ENCODE results near the gene LGR5.

LGR5 gene, protein sequence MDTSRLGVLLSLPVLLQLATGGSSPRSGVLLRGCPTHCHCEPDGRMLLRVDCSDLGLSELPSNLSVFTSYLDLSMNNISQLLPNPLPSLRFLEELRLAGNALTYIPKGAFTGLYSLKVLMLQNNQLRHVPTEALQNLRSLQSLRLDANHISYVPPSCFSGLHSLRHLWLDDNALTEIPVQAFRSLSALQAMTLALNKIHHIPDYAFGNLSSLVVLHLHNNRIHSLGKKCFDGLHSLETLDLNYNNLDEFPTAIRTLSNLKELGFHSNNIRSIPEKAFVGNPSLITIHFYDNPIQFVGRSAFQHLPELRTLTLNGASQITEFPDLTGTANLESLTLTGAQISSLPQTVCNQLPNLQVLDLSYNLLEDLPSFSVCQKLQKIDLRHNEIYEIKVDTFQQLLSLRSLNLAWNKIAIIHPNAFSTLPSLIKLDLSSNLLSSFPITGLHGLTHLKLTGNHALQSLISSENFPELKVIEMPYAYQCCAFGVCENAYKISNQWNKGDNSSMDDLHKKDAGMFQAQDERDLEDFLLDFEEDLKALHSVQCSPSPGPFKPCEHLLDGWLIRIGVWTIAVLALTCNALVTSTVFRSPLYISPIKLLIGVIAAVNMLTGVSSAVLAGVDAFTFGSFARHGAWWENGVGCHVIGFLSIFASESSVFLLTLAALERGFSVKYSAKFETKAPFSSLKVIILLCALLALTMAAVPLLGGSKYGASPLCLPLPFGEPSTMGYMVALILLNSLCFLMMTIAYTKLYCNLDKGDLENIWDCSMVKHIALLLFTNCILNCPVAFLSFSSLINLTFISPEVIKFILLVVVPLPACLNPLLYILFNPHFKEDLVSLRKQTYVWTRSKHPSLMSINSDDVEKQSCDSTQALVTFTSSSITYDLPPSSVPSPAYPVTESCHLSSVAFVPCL

DNA sequence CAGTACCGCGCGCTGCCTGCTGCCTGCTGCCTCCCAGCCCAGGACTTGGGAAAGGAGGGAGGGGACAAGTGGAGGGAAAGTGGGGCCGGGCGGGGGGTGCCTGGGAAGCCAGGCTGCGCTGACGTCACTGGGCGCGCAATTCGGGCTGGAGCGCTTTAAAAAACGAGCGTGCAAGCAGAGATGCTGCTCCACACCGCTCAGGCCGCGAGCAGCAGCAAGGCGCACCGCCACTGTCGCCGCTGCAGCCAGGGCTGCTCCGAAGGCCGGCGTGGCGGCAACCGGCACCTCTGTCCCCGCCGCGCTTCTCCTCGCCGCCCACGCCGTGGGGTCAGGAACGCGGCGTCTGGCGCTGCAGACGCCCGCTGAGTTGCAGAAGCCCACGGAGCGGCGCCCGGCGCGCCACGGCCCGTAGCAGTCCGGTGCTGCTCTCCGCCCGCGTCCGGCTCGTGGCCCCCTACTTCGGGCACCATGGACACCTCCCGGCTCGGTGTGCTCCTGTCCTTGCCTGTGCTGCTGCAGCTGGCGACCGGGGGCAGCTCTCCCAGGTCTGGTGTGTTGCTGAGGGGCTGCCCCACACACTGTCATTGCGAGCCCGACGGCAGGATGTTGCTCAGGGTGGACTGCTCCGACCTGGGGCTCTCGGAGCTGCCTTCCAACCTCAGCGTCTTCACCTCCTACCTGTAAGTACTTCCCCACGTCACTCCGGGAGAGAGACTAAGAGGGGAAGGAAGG, at the start of gene LGR5:
Gene LGR5, plus strand, starts transcription at position 186 of the 732 bp plus-strand sequence. Its CDS starts 283 bp downstream, at position 469.
- peak; percentile 89 for DNase-seq (ENCODE audit: low spot score)

DNA sequence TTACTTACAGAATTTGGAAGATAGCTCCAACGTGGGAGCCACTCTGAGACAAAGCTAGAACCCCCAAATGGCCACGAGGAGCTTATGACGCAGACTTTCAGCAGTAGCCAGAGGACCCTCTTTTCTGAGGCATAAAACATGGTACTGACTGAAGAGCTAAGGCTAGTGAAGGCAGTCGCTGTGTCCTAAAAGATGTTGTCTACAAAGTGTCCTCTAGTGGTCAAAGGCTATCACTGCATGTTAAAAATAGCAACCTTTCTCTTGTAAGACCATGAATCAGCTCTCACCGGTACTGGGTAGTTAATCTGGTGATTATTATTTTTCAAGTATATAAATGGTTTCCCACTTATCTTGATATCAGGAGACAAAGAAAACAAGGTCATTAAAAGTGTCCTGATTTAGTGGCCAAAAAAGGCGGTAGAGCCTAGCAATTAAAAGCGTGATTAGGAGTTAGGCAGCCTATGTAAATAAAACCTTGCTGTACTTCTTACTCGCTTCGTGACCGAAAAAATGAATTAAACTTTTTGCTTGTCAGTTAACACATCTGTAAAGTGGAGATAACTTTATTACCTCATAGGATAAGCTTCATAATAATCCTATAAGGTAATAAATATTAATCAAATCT, 47.0 kb upstream of the LGR5 start:
- DNase-seq (ENCODE audit: low spot score) = peak; percentile 57

DNA sequence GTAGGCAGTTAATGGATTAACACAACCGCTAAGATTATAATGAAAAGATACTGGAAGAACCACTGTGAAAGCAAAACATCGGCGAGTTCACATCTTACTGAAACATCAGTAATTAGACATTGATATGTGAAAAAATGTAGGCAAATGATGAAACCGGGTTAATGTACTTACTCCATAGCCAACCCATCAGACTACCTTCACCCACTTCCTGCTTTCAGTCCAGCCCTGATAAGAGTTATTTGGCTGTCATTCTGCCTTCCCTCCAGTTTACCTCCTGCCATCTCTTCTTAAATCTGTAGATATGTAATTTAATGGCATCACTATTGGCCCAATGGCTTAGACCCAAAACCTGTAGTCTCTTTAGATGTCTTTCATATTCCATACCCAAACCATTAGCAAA, 46.0 kb upstream of the LGR5 start:
- no peak for DNase-seq (ENCODE audit: low spot score)

DNA sequence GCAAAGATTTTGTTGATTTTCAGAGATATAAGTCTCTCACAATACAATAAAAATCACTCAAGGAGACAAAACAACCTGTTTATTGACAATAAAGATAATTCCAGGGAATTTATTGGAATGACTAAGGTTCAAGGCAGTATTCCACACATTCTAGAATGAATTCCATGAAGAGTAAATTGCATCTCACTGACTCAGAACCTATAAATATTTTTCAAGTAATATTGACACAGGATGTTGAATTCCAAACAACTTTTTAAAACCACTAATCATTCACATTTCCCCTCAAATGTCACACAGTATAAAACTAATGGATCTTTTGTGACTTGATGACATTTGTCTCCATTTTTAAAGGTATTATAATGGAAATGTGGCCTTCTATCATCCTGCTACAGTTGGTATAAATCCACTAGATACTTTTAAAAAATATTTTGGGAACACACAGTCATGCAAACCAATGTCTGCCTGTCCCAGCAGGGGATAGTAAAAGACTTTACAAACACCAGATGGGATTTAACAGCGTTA, 42.1 kb upstream of the LGR5 start:
- no peak for DNase-seq (ENCODE audit: low spot score)

DNA sequence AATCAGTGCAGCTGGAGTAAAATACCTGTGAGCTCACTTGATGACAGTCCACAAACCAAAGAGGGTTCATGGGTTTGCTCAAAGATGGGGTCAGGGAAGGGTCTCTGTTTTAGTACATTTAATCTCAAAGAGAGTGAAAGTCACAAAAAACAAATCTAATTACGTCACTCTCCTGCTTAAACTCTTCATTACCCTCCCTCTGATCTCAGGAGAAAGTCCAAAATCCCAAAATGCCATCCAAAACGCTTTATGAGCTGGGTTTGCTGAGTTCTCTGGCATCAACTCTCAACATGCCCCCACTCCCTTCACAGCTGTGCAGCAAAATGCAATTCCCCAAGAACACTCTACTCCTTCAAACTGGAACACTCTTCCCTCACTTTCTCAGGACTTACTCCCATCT, 40.4 kb upstream of the LGR5 start:
- DNase-seq (ENCODE audit: low spot score) = no peak

DNA sequence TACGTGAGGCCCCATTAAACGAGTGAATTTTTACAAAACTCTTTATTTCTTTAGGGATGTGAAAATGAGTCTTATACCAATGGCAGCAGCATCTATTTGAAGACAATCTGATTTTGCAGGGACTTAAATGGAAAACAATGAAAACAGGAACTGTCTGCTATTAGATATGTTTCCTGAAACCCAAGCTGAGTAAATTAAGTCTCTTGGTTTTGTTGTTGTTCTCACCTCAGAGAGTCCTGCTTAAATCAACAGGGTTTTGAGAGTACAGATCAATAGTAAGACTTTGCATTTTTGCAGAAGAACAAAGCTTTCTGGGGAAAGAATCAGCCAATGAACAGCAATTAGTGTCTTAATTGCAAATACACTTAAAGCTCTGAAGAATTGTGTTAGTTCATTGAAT, 39.1 kb upstream of the LGR5 start:
- no peak for DNase-seq (ENCODE audit: low spot score)

DNA sequence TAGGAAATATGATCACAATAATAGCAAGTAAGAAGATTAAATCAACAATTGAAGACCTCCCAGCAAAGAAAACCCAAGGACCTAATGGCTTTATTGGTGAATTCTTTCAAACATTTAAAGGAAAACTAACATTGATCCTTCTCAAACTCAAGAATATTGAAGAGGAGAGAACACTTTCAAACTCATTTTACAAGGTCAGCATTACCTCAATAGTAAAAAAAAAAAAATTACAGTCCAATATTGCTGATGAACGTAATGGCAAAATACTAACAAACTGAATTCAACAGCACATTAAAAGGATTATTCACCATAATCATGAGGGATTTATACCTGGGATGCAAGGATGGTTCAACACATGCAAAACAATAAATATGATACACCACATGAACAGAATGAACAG, 33.7 kb upstream of the LGR5 start:
- no peak for DNase-seq (ENCODE audit: low spot score)

DNA sequence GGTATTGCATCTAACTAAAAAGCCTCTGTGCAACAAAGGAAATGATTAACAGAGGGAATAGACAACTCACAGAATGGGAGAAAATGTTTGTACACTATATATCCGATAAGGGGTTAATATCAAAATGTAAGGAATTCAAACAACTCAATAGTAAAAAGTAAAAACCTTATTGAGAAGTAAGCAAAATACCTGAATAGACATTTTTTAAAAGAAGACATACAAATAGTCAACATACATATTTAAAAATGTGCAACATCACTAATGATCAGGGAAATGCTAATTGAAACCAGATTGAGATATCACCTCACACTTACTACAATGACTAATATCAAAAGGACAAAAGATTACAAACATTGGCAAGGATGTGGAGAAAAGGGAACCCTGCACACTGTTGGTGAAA, 31.9 kb upstream of the LGR5 start:
- DNase-seq (ENCODE audit: low spot score) = no peak

DNA sequence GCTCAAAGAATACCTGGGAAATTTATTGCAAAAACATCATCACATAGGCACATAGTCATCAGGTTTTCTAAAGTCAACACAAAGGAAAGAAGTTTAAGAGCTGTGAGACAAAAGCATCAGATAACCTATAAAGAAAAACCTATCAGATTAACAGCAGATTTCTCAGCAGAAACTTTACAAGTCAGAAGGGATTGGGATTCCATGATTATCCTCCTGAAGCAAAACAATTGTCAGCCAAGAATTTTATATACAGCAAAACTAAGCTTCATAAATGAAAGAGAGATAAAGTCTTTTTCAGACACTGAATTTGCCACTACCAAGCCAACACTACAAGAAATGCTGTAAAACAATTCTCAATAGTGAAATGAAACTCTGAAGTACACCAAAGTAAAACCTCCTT, 28.8 kb upstream of the LGR5 start:
- DNase-seq (ENCODE audit: low spot score) = no peak

DNA sequence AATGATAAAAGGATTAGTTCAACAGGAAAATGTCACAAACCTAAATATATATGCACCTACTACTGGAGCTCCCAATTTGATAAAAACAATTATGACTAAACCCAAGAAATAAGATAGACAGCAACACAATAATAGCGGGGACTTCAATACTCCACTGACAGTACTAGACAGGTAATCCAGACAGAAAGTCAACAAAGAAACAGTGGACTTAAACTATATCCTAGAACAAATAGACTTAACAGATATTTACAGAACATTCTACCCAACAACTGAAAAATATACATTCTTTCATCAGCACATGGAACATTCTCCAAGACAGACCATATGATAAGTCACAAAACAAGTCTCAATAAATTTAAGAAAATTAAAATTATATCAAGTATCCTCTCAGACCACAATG, 28.0 kb upstream of the LGR5 start:
- no peak for DNase-seq (ENCODE audit: low spot score)

DNA sequence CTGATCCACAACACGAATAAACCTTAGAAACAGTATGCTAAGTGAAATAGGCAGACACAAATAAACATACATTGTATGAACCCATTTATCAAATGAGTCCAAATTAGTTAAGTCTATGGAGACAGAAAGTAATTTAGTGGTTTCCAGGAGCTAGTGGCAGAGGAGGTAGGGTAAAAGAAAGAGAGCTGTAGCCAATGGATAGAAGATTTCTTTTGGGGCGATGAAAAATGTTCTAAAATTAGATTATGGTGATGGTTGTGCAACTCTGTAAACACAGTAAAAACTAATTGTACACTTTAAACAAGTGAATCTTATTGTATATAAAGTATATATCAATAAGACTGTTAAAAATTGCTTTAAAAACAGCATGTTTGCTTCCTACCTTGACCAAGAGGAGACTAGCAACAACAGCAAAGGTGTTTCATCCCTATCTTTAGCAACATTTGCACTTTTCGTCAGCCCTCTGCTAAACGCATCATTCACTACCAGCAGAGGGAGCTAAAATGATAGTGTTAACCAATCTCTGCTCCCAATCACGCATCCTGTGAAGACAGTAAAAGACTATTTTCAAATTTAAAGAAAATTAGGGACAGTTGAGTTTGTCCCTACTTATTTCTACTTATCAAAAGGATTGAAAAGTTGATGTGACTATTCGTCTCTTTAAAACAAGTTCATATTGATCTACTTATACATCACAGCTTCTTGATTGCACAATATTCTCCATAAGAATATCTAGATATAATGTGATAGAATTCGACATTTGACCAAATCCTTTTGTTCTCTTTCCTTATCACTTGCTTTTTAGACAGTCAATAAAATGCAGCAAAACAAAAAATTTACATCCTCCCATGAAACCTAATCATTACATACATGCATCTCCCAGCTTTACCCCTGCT, 24.0 kb upstream of the LGR5 start:
- peak; percentile 68 for DNase-seq (ENCODE audit: low spot score)

DNA sequence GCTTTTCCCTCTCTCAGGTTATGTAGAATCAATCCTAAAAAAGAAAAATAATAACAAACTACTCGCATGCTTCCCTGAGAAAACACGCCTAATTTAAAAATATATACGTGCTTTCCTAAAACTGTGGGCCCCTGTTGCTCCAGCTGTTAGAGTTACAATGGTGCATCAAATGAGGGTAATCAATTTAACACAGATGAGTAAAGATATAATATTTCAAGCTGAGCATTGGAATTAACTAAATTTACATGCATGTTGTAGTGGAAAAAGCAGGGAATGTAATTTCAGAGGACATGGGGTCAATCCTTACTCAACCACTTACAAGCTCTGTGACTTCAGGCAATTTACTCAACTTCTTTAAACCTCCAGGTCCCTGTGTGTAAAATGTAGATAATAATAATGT, 22.4 kb upstream of the LGR5 start:
- no peak for DNase-seq (ENCODE audit: low spot score)

DNA sequence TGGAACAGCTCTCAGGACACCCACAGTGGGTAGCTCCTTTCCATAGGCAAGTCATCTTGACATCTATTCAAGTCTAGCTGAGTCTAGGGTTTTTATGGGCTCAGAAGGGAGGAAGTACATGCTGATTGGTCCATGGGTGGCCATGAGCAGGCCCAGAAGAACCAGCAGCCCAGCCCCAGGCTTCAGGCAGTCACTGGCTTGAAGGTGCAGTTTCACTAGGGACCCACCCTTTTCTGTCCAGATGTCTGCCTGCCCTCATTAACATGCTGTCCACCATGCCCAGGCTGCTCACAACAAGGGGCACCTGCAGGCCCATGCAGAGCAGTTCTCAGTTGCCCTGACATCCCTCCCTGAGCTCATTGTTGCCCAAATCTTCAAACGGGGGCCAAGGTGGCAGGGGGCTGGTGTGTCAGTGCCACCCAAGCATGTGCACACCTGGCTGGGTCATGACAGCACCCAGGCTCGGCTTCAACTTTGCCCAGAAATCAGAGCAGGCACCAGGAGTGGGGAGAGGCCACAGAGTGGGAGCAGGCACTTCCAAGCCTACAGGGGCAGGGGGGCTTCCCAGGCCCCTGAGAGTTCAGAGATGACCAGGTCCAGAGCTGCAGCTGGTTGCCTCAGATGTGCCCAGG, 18.7 kb upstream of the LGR5 start:
- DNase-seq (ENCODE audit: low spot score) = no peak

DNA sequence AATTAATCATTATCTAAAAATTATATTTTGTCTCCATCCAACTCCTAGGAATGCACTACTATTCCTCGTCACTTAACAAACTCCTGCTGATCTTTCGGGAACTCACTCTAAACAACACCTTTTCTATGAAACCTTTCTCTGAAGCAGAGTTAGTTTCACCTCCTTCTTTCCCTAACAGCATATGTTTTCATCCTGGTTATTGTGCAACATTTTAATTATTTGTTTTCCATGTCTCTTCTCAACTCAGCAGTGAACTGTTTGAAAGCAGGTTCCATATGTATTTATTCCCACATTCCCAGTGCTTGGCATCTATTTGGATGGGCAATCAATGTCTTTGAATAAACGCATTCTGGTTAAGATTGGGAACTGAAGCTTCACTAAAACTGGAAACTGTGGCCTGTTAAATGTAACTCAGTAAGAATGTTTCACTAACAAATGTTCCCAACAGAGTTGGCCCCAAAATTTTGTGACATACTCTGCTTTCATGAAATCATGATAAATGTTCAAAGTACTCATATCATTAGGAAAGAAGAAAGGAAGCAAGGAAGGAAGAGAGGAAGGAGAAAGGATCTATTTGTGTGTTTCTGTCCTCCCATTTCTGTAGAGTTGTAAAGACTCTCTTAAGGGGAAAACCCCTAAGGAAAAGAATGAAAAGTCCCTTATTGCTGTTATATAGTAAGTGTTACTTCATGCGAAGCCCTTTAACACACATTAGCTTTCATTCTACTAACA, 13.9 kb upstream of the LGR5 start:
- DNase-seq (ENCODE audit: low spot score) = no peak

DNA sequence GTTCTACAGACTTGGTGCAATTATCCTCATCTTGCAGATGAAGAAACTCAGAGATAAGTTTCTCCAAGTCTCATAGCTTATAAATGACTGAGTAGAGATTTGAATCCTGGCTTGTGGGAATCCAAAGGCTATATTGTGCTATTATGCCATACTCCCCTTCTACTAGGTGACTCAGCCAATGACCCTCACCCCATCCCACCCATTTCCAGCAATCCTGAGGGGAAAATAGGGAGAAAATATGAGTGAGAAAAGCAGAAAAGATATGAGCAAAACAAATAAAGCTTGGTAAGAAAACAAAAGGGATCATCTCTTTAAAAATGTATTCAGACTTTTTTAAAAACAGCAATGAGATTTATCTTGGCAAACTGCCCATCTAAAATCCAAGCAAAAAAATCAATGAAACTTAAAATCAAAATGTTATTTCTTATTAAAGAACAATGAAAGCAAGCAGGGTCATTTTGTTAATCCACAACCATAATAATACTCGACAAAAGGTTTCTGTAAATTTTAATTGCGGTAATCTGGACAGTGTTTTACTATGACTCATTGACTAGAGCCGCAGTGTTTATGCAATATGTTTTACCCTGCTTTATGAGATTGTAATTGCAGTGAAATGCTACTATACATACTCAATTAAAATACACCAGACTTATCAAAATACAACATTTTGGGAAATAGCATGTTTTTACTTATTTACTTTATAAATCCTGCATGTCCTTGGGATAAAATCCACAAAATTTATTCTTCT, 13.1 kb upstream of the LGR5 start:
- DNase-seq (ENCODE audit: low spot score) = no peak

DNA sequence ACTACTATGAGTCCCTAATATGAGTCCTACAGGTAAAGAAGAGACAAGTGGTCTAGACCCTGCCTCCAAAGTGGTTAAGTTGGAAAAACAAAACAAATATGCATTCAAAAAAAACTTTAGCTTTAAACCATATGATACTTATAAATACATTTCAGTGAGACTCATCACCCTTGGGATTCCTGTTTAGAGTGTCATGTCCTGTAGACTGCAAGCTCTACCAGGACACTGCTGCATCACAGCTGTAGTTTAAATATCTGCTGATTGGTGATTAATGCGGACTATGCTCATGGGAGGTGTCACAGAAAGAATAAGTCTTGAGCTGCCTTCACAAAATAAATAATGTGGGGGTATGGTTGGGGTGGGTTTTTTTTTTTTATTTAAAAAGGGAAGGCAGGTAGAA, 8.8 kb upstream of the LGR5 start:
- DNase-seq (ENCODE audit: low spot score) = no peak

DNA sequence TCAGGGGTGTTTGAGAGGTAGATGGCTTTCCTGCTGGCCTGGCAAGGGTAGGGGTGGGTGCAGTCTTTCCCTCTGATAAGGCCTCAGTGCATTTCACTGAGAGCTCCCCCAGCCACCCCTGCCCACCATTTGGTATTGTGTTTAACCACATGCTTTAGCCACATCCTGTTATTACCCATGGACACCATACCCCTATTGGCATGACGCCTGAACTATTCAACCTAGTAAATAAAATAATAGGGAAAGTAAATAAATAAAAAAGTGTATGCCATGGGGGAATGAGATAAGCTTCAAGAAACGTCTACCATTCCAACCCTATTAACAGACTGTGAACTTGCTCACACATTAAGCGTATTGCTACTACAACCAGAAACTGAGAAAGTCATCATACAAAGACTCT, 7.6 kb upstream of the LGR5 start:
- DNase-seq (ENCODE audit: low spot score) = no peak

DNA sequence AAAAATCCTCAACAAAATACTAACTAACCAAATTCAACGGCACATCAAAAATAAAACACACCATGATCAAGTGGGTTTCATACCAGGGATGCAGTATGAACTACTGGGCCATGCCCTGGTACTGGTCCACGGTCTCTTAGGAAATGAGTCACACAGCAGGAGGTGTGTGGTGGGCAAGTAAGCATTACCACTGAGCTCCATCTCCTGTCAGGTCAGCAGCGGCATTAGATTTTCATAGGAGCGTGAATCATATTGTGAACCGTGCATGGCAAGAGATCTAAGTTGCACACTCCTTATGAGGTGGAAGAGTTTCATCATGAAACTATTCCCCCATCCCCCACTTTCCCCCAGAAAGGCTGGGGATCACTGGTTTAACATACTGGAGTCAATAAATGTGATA, 6.7 kb upstream of the LGR5 start:
- DNase-seq (ENCODE audit: low spot score) = no peak

DNA sequence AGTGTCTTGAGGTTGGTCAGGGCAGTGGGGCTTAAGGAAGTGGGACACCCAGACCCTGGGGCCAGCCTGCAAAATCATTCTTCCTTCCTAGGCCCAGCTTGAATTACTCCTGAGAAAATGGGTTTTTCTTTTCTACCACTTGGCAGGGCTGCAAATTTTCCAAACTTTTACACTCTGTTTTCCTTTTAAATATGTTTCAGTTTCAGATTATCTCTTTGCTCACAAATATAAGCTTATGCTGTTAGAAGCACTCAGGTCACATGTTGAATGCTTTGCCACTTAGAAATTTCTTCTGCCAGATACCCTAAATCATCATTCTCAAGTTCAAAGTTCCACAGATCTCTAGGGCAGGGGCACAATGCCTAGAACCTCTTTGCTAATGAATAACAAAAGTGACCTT, 2.9 kb upstream of the LGR5 start:
- no peak for DNase-seq (ENCODE audit: low spot score)
